HG02763 (cell line): Measurements from ENCODE around the gene RASA3.

Experiments used
- ATAC-seq: cut with Tn5 transposase; IDR thresholded peaks from one replicate; pipeline ENCODE4 v1.9.1; 2021; ENCODE audit warnings: mild to moderate bottlenecking, moderate library complexity; ENCODE audit not compliant: unreplicated experiment

RASA3 gene

DNA sequence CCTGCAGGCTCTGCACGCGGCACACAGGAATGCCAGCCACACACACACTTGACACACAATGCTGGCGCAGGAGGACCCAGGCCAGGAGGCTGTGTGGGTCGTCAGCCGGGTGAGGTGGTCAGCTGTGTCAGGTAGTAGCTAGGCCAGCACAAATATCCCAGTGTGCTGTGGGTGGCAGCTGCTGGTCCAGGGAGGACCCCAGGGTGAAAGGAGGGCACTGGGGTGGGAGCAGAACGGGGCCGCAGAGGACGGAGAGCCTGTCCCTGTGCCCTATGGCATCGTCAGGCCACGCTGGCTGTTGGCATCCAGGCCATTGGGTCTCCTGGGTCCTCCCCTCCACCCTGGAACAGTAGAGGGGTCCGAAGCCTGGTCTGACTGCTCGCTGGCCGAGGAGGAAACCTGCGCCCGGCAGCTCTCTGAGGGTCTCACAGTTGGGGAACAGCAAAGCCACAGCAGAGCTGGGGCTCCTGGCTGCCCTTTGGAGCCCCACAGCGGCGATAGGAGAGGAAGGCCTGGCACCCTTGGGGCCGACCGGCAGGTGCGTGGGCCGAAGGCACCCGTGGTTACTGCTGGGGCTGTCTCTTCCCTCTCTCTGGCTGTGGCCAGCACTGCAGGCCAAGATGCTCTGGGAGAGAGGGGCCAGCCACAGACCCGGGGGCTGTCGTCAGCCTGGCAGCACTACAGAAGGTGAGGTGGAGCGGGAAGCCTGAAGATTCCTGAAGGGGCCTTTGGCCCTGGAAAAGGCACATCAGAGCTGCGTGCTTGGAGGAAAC, 185.8 kb downstream of the RASA3 start:
- ATAC-seq = no peak

DNA sequence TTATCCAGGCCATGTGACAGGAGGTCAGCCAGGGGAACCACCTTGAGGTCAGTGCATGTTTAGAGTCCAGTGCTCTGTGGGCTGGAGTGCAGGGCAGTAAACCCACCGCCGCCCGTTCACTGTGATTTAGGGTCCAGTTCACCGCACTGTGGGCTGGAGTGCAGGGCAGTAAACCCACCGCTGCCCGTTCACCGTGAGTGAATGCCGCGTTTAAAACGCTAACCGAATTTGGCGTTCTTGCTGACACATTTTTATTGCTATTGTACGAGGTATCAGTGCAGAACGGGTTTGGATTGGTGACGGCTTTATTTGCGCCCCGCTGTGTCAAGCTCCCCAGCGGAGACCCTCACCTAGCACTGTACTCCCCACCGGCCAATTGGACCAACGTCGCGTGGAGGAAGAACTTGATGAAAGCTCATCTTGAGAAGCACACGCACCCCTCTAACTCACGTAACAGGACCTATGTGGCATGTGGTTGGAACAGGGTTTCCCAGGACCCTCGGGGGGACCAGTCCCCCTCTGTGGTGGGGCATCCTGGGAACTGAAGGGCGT, 186.5 kb downstream of the RASA3 start:
- no peak for ATAC-seq

- no peak for ATAC-seq
These were observed 188.4 kb downstream of the RASA3 start for GRCh38 chr13:113943821-113944565.

DNA sequence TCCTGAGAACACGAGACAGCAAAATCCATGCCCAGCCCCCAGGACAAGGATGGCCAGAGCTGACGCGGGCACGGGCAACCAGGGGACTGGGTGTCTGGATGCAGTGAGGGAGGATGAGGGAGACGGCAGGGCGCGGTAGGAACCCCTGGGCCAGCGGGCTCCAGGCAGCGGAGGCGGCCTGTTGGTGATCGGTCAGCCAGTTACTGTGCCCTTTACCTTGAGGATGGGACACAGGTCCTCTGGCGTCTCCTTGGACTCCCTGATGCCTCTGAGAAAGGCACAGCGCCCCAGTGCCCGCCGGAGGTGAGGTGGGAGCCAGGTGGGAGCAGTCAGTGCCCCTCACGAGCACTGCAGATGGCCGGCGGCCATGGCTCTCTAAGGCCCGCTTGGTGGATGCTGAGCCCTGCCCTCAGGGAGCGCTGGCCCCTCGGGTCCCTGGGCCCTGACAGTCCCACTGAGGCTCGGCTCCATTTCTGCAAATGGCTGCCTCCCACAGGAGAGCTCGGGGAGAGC, 189.8 kb downstream of the RASA3 start:
- no peak for ATAC-seq

DNA sequence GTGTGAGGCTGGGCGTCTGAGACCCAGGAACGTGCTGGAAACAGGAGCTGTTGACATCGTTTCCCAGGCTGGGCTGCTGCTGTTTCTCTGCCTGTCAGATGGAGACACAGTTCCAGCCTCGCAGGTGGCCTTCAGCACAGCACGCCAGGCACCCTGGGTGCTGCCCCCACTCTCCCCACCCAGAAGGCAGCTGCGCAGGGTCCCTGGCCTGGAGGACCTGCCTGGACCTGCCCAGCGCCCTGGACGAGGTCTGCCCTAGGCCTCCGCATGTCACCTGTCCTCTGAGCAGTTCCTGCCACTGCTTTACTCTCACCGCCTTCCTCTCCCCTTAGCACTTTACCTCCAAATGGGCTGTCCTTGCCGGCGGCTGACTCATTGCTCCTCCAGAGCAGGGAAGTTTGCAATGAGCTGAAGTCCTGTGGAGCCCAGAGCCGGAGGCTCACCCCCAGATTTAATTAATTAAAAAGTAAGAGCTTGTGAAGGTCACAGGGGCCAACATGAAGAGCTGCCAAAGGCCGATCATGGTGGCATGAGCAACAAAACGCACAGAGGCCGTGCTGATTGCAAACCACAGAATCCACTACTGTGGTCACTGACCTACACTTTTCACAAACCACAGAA, 190.7 kb downstream of the RASA3 start:
- ATAC-seq = no peak

- ATAC-seq = no peak
These were observed 192.5 kb downstream of the RASA3 start for GRCh38 chr13:113939944-113940297.

DNA sequence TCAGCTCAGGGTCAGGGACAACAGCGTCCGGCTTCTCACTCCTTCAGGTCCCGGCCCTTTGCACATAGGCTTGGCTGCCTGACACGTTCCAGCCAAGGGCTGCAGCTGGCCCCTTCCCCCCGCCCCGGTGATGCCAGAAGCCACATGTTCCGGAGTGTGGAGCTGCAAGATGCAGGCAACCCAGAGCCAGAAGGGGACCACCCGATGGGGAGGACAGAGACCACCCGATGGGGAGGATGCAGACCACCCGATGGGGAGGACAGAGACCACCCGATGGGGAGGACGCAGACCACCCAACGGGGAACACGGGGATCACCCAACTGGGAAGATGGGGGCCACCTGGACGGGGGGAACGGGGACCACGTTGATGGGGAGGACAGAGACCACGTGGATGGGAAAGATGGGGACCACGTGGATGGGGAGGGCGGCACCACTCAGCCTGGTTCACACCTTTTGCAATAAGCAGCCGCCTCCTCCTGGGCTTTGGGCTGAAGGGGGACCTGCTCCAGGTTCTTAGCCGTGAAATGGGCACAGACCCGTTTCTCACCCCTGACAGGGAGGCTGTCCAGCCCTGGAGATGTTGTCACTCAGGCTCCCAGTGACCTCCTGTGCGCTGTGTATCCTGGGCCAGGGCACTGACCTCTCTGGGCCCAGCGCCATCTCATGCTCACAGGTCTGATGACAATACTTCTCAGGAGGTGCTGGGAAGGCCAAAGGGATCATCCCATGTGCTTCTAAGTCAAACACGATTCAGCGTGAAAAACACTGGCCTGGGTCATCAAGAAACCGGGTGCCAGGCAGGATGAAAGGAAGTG, 193.1 kb downstream of the RASA3 start:
- no peak for ATAC-seq

GRCh38 chr13:113938716-113939115, 193.7 kb downstream of the RASA3 start:
- ATAC-seq = no peak

DNA sequence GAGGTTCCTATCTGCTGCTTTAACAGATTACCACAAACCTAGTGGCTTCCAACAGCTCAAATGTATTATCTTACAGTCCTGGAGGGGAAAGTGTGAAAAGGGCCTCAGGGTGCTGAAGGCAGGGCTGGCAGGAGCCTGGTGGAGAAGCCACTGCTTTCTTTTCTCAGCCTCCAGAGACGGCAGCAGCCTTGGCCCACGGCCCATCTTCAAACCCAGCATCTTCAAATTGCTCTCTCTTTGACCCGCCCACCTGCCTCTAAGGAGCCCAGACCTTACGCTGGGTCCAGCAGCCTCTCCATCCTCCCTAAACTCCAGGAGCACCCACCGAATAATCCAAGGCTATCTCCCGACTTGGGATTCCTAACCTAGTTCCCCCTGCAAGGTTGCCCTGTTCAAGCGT, 194.2 kb downstream of the RASA3 start:
- ATAC-seq = no peak

DNA sequence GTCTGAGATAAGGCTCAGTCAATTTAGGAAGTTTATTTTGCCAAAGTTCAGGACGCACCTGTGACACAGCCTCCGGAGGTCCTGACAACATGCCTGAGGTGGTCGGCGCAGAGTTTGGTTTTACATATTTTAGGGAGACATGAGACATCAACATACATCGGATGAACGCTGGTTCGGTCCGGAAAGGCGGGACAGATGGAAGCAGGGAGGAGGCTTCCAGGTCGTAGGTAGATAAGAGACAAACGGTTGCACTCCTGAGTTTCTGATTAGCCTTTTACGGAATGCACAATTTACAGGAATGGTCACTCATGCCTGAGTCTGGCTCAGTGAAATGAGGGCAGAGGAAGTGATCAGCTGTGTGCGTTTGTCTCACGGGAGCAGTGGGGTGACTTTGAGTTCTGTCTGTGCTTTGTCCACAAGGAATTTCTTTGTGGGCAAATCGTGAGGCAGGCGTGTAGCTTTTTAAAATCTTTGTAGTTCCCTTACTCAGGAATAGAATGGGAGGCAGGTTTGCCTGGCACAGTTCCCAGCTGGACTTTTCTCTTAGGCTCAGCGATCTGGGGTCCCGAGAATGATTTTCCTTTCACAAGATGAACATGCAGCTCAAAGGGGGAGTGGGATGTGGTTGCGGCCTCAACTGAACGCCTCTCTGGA, 194.8 kb downstream of the RASA3 start:
- no peak for ATAC-seq

DNA sequence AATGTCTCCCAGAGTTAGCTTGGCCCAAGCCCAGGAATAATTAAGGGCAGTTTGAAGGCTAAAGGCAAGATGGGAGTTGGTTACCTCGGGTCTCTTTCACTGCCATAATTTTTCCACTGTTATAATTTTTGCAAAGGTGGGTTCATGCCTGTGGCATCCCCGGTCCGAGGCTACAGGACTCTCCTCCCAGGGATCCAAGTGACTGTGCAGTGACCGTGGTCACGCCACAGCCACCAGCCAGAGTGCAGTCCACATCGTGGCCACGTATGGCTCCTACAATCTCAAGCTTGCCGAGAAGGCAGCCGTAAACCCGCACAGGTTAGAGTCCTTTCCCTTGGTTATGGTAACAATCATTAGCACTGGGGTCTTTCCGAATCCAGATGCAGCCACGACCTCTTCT, 195.3 kb downstream of the RASA3 start:
- no peak for ATAC-seq

DNA sequence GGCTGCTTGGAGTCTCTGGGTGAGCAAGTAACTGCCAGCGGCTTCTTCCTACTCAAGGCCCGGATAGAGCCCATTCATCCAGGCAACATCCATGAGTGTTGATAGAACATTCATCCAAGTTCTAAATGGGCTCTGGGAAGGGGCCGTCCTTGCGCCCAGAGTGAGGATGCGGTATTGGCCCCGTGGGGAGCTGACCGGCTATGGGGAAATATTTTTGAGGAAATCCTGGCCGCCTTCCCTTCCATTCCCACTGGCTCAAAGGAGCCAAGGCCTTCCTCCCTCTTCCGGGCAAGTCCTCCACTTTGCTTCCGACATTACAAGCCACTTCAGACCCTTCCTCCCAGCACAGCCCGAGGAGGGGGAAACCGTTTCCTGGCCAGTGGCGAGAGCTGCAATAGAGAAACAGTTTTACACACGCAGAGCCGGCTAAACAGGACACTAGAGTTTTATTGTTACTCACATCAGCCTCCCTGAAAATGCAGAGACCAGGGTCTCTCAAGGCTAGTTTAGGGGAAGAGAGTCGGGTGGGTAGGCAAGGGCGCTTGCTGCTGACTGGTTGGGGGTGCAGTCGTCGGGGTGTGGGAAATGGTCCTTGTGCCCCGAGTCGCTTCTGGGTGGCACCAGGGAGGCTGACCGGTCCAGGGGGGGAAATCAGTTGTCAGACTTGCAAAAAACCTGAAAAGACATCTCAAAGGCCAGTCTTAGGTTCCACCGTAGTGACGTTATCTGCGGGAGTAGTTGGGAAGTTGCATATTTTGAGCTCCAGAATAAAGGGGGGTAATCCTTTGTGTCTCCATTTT, 196.1 kb downstream of the RASA3 start:
- ATAC-seq = no peak

- ATAC-seq = no peak
These were observed 197.2 kb downstream of the RASA3 start for GRCh38 chr13:113935001-113935844.

- ATAC-seq = no peak
These were observed 197.8 kb downstream of the RASA3 start for GRCh38 chr13:113934576-113934975.

- ATAC-seq = no peak
These were observed 198.5 kb downstream of the RASA3 start for GRCh38 chr13:113933901-113934300.

GRCh38 chr13:113931841-113932459, 200.5 kb downstream of the RASA3 start:
- ATAC-seq = no peak

DNA sequence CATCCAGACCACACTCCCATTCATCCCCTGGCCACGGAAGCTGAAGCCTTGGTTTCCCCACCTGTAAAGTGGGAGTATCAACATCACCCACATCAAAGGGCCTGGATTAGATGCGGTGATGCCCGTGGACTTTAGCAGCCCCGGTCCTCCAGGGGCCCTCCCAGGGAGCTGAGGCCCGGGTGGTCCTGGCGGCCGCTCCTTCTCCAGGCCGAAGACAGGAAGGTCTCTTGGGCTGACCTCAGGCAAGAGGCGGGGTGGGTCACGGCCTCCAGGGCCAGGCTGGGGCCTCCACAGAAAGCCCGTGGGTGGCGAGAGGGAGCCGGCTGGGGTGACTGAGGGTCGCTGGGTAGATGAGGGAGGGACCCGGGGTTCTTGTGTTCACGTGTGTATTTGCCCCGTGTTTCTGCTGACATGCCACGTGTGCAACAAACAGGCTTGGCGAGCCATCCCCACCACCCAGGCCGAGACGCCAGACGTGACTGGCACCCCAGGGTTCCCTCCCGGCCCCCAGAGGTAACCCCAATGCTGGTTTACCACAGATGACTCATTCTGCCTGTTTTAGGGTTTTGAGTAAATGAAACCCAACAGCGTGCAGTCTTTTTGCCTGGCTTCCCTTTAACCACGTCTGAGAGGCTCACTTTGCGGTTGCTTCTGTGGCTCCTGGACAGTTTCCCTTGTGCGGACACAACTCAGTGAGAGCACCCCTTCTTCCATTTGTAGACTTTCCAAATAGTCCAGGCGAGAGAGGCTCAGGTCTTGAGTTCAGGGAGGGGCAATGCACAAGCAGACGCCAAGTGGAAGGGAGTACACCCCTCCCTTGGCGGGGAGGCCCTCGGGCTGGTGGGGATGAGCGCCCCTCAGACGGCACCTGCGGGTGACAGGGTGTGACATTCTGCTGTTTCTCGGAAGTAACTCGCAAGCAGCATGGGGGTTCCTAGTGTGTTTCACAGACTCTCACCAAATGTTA, 201.5 kb downstream of the RASA3 start:
- ATAC-seq = no peak
